Breast epithelium (tissue), 3 donors: Measurements from ENCODE around the gene TYMS.

Source experiments
- POLR2A ChIP-seq: fragments of 450-650 bp; IDR thresholded peaks from one replicate; pipeline ENCODE4 v1.6.1; 2016; ENCODE audit warnings: antibody characterized with exemption, mild to moderate bottlenecking, moderate library complexity
- TF ChIP-seq, protein P1 (sequence below), 3 donors: fragments of 450-650 bp; IDR thresholded peaks; one replicate each; pipeline ENCODE4 v1.5.1; 2016 to 2017; ENCODE audit warnings: antibody characterized with exemption in 3 of 3, mild to moderate bottlenecking in 3 of 3, moderate library complexity in 3 of 3

DNA sequence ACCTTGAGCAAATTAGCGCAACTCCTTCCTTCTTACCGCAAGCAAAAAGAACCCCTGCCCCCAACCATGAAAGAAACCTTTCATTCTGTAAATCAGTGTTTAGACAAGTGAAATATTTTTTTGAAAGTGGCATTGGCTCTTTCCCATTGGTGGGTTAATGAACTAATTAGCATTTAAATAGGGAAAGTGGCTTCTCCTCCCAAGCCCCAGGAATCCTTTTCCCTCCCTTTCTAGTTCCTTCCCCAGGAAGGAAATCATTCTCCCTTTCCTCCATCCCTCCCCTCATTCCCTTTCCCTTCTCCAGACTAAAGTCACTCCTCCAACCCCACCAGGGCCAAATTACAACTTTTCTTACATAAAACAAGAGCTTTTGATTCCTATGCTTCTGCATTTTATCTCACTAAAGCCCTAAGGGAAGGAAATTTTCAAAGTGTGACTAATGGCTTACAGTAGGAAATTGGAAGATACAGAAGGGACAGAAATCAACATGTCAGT, 22.9 kb upstream of the TYMS start:
- TF ChIP-seq, protein P1, sequence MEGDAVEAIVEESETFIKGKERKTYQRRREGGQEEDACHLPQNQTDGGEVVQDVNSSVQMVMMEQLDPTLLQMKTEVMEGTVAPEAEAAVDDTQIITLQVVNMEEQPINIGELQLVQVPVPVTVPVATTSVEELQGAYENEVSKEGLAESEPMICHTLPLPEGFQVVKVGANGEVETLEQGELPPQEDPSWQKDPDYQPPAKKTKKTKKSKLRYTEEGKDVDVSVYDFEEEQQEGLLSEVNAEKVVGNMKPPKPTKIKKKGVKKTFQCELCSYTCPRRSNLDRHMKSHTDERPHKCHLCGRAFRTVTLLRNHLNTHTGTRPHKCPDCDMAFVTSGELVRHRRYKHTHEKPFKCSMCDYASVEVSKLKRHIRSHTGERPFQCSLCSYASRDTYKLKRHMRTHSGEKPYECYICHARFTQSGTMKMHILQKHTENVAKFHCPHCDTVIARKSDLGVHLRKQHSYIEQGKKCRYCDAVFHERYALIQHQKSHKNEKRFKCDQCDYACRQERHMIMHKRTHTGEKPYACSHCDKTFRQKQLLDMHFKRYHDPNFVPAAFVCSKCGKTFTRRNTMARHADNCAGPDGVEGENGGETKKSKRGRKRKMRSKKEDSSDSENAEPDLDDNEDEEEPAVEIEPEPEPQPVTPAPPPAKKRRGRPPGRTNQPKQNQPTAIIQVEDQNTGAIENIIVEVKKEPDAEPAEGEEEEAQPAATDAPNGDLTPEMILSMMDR (IDR thresholded peaks at IDR 0.05) = no peak
- no peak for TF ChIP-seq POLR2A
